Neural progenitor cell (in vitro differentiated cells): ENCODE data around the gene TCF19. TPM values are rescaled to one million over a fixed set of nuclear protein-coding genes. Genes with fewer than 3 reads are reported as not detected.

Experiments
- DNase-seq: peaks from one replicate; pipeline ENCODE4 v3.0.0-alpha.2; 2016; ENCODE audit warnings: low spot score
- H2AFZ ChIP-seq: fragments of 200-600 bp; sonication (generic); replicated peaks from 2 replicates; pipeline ENCODE4 v1.6.1; 2016; ENCODE audit warnings: antibody characterized with exemption
- H3F3A ChIP-seq: fragments of 200-600 bp; sonication (generic); 2 replicates; pipeline ENCODE4 v1.6.1; 2016; ENCODE audit warnings: antibody characterized with exemption, low read depth
- H3K27ac ChIP-seq: fragments of 200-600 bp; sonication (generic); 2 replicates; pipeline ENCODE4 v1.5.1; 2016; ENCODE audit warnings: mild to moderate bottlenecking
- H3K27me3 ChIP-seq: fragments of 200-600 bp; sonication (generic); 2 replicates; pipeline ENCODE4 v1.6.1; 2016; ENCODE audit warnings: mild to moderate bottlenecking, moderate library complexity
- H3K36me3 ChIP-seq: fragments of 200-600 bp; sonication (generic); 2 replicates; pipeline ENCODE4 v1.5.1; 2016
- H3K4me1 ChIP-seq: fragments of 200-600 bp; sonication (generic); 2 replicates; pipeline ENCODE4 v1.6.1; 2016; ENCODE audit warnings: mixed run types
- H3K4me2 ChIP-seq: fragments of 200-600 bp; sonication (generic); 2 replicates; pipeline ENCODE4 v1.6.1; 2016
- H3K4me3 ChIP-seq: fragments of 200-600 bp; sonication (generic); 2 replicates; pipeline ENCODE4 v1.5.1; 2016
- H3K79me2 ChIP-seq: fragments of 200-600 bp; sonication (generic); 2 replicates; pipeline ENCODE4 v1.6.1; 2016; ENCODE audit warnings: low read depth
- H3K9ac ChIP-seq: fragments of 200-600 bp; sonication (generic); 2 replicates; pipeline ENCODE4 v1.6.1; 2016
- H3K9me3 ChIP-seq: fragments of 200-600 bp; sonication (generic); 2 replicates; pipeline ENCODE4 v1.5.1; 2016; ENCODE audit warnings: low read depth
- H4K20me1 ChIP-seq: fragments of 200-600 bp; sonication (generic); 2 replicates; pipeline ENCODE4 v1.6.1; 2016; ENCODE audit warnings: low read depth
- H3K27ac Mint-ChIP-seq: 3 replicates; pipeline ENCODE4 v1.8.0; 2021; ENCODE audit warnings: mixed read lengths
- H3K27me3 Mint-ChIP-seq: 2 replicates; pipeline ENCODE4 v1.8.0; 2022; ENCODE audit warnings: low read depth, mild to moderate bottlenecking, inconsistent platforms, moderate library complexity, mixed read lengths; ENCODE audit not compliant: insufficient read depth
- H3K36me3 Mint-ChIP-seq: 3 replicates; pipeline ENCODE4 v1.8.0; 2021; ENCODE audit warnings: mixed read lengths
- H3K4me1 Mint-ChIP-seq: 3 replicates; pipeline ENCODE4 v1.8.0; 2021; ENCODE audit warnings: mixed read lengths
- H3K4me3 Mint-ChIP-seq: 3 replicates; pipeline ENCODE4 v1.8.0; 2021; ENCODE audit warnings: mild to moderate bottlenecking, moderate library complexity, mixed read lengths
- H3K9me3 Mint-ChIP-seq: 3 replicates; pipeline ENCODE4 v1.8.0; 2020; ENCODE audit warnings: mixed read lengths
- CTCF ChIP-seq: fragments of 200-600 bp; sonication (generic); IDR thresholded peaks from 2 replicates; pipeline ENCODE4 v1.5.1; 2017; ENCODE audit warnings: antibody characterized with exemption, mild to moderate bottlenecking
- EZH2 ChIP-seq: fragments of 200-600 bp; sonication (generic); IDR thresholded peaks from 2 replicates; pipeline ENCODE4 v1.6.1; 2017; ENCODE audit warnings: antibody characterized with exemption, mild to moderate bottlenecking, moderate library complexity
- EZH2phosphoT487 ChIP-seq: fragments of 200-600 bp; sonication (generic); IDR thresholded peaks from 2 replicates; pipeline ENCODE4 v1.6.1; 2017; ENCODE audit warnings: antibody characterized with exemption
- total RNA-seq: library from RNA; depleted of rRNA; stranded (reverse); fragments of >200 nt; gene quantifications from 2 replicates; pipeline ENCODE4 v1.2.3, GENCODE V29; 2015; ENCODE audit warnings: low replicate concordance

TCF19 gene
- total RNA-seq, 1 donor from 2014 or later: 6.2 TPM

DNA sequence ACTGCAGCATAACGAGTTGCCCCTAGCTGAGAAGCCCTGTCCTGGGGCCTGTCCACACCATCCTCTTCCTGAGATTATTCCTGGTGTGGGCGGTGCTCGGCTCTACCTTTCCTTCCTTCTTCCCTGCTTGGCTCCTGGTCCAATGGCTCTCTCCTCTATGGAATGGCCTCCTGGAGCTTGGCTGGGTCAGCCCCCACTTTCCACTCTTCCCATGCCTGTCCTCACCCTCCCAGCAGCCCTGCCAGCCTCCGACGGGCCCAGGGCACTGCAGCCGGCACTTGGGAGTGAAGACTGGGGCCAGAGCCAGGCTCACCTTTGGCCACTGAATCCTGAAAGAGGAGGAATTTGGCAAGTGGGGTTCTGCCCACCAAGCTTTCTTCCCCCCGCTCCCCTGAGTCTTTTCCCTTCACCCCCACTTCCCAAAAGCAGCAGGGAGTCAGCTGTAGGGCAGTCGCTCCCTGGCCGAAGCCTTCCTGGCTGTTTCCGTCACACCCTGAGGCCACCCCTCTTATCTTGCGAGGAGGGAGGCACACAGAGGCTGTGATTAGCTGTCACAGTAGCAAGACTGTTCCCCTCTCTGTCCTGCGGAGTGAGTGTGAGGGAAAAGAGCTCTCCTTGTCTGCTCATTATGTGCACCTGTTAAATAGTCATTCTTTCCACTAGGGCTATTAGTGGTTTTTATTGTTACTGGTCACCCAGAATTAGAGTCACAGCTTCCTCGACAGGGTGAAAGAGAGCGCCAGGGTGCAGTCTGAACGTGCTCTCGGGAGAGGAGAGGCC is 31.8 kb upstream of the TCF19 start:
- no peak for DNase-seq
- Histone ChIP-seq H3K9me3 (no peaks in the 10 kb centered on the region), H3K9ac (no peak overlapping the region), H3K4me3 (no peak overlapping the region), H3F3A (no peaks in the 10 kb centered on the region), H2AFZ (peak overlapping the region; percentile 50), H3K27me3 (no peaks in the 10 kb centered on the region), H3K4me1 (peaks cover 13% of the 10 kb centered on the region), H4K20me1 (no peaks in the 10 kb centered on the region), H3K4me2 (no peak overlapping the region), H3K79me2 (no peaks in the 10 kb centered on the region), H3K27ac (no peak overlapping the region), H3K36me3 (no peaks in the 10 kb centered on the region)
- peak overlapping the region; percentile 88 for H3K27ac Mint-ChIP-seq
- TF ChIP-seq EZH2 (no peak), CTCF (no peak), EZH2phosphoT487 (no peak)
- H3K4me3 Mint-ChIP-seq: no peak overlapping the region
- H3K36me3 Mint-ChIP-seq: no peaks in the 10 kb centered on the region
- peaks cover 20% of the 10 kb centered on the region for H3K4me1 Mint-ChIP-seq
- peaks cover 9% of the 10 kb centered on the region for H3K27me3 Mint-ChIP-seq
- no peaks in the 10 kb centered on the region for H3K9me3 Mint-ChIP-seq

DNA sequence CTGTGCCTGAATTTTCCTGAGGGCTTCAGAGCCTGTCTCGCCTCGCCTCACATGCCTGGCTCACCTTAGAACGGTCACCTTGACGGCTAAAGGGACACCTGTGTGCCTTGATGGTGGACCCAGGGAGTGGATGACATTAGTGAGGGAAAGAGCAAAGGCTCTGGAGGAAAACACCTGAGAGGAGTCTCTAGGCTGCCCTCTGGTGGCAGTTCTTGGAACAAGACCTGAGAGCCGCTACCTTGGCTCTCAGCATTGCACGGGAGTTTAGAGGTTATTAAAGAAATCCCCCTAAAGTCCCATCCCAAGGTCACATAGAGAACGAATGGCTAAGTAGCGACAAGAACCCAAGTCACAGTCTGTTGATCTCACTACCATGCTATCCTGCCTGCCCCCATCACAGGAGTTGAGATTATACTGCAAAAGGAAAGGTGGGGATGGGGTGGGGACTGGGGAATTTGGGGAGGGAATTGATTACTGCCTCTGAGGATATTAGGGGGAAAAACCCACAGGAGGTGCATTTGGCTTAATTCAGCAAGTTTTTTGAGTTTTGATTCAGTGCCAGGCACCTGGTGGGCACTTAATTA is 30.2 kb upstream of the TCF19 start:
- Histone ChIP-seq H3K4me3 (no peak overlapping the region), H3K9me3 (no peaks in the 10 kb centered on the region), H3K4me2 (no peak overlapping the region), H4K20me1 (no peaks in the 10 kb centered on the region), H3K9ac (no peak overlapping the region), H2AFZ (no peak overlapping the region), H3K27ac (no peak overlapping the region), H3K27me3 (no peaks in the 10 kb centered on the region), H3K36me3 (no peaks in the 10 kb centered on the region), H3K79me2 (no peaks in the 10 kb centered on the region), H3K4me1 (peaks cover 13% of the 10 kb centered on the region), H3F3A (no peaks in the 10 kb centered on the region)
- Mint-ChIP-seq H3K9me3 (no peaks in the 10 kb centered on the region), H3K27ac (peak overlapping the region; percentile 78), H3K4me1 (peaks cover 20% of the 10 kb centered on the region), H3K36me3 (no peaks in the 10 kb centered on the region), H3K4me3 (no peak overlapping the region), H3K27me3 (peaks cover 9% of the 10 kb centered on the region)
- no peak for TF ChIP-seq EZH2
- peak; percentile 78 for TF ChIP-seq CTCF
- TF ChIP-seq EZH2phosphoT487: no peak
- peak; percentile 80 for DNase-seq

- no peak overlapping the region for H3K9ac ChIP-seq
- DNase-seq: no peak
- H3K4me3 Mint-ChIP-seq: no peak overlapping the region
- peaks cover 16% of the 10 kb centered on the region for H3K4me1 Mint-ChIP-seq
- peaks cover 6% of the 10 kb centered on the region for H3K27me3 Mint-ChIP-seq
- TF ChIP-seq EZH2phosphoT487: no peak
- no peak for TF ChIP-seq CTCF
- TF ChIP-seq EZH2: no peak
- no peak overlapping the region for H3K4me2 ChIP-seq
- H3F3A ChIP-seq: no peaks in the 10 kb centered on the region
- H3K27me3 ChIP-seq: no peaks in the 10 kb centered on the region
- H3K9me3 Mint-ChIP-seq: no peaks in the 10 kb centered on the region
- no peaks in the 10 kb centered on the region for H3K36me3 ChIP-seq
- H3K9me3 ChIP-seq: no peaks in the 10 kb centered on the region
- H3K79me2 ChIP-seq: no peaks in the 10 kb centered on the region
- H2AFZ ChIP-seq: no peak overlapping the region
- peaks cover 13% of the 10 kb centered on the region for H3K4me1 ChIP-seq
- no peak overlapping the region for H3K4me3 ChIP-seq
- H4K20me1 ChIP-seq: no peaks in the 10 kb centered on the region
- H3K27ac Mint-ChIP-seq: no peak overlapping the region
- H3K27ac ChIP-seq: no peak overlapping the region
- no peaks in the 10 kb centered on the region for H3K36me3 Mint-ChIP-seq
These were observed 29.3 kb upstream of the TCF19 start for GRCh38 chr6:31129130-31129529.
